ENCODE results near the gene PIP5KL1.

DNA sequence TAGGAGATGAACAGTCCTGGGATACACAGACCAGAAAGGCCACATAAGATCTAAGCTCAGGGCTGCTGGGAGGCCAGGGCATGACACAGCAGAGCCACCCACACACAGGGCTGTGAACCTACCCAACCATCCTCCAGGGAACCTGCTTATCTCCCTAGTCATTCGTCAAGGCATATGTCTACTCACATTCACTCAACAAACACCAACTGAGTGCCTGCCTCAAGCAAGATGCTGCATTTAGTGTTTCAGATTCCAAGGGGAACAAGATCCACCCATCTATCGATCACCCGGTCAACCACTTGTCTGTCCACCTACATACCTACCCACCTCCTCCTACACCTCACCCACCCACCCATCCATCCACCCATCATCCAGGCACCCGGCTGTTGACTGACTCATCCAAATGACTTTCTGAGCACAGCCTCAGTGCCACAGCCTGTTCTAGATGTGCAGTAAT, 5.2 kb upstream of the PIP5KL1 start:
- TF ChIP-seq NR3C1 (CRISPR knock-in tag; conservative IDR thresholded peaks at IDR 0.05; ENCODE audit: low read depth) (no peak), CREB1 (CRISPR knock-in tag; IDR thresholded peaks at IDR 0.05) (no peak), OVOL2 (CRISPR knock-in tag; IDR thresholded peaks at IDR 0.05; ENCODE audit: borderline replicate concordance) (no peak), JUN (CRISPR knock-in tag; IDR thresholded peaks at IDR 0.05) (no peak), NR1H2 (CRISPR knock-in tag; IDR thresholded peaks at IDR 0.05) (no peak)
- TF ChIP-seq, protein P1, sequence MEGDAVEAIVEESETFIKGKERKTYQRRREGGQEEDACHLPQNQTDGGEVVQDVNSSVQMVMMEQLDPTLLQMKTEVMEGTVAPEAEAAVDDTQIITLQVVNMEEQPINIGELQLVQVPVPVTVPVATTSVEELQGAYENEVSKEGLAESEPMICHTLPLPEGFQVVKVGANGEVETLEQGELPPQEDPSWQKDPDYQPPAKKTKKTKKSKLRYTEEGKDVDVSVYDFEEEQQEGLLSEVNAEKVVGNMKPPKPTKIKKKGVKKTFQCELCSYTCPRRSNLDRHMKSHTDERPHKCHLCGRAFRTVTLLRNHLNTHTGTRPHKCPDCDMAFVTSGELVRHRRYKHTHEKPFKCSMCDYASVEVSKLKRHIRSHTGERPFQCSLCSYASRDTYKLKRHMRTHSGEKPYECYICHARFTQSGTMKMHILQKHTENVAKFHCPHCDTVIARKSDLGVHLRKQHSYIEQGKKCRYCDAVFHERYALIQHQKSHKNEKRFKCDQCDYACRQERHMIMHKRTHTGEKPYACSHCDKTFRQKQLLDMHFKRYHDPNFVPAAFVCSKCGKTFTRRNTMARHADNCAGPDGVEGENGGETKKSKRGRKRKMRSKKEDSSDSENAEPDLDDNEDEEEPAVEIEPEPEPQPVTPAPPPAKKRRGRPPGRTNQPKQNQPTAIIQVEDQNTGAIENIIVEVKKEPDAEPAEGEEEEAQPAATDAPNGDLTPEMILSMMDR (IDR thresholded peaks at IDR 0.05): no peak
- TF ChIP-seq, protein P2, sequence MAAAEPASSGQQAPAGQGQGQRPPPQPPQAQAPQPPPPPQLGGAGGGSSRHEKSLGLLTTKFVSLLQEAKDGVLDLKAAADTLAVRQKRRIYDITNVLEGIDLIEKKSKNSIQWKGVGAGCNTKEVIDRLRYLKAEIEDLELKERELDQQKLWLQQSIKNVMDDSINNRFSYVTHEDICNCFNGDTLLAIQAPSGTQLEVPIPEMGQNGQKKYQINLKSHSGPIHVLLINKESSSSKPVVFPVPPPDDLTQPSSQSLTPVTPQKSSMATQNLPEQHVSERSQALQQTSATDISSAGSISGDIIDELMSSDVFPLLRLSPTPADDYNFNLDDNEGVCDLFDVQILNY (CRISPR knock-in tag; IDR thresholded peaks at IDR 0.05): no peak
- TF ChIP-seq, protein P3, sequence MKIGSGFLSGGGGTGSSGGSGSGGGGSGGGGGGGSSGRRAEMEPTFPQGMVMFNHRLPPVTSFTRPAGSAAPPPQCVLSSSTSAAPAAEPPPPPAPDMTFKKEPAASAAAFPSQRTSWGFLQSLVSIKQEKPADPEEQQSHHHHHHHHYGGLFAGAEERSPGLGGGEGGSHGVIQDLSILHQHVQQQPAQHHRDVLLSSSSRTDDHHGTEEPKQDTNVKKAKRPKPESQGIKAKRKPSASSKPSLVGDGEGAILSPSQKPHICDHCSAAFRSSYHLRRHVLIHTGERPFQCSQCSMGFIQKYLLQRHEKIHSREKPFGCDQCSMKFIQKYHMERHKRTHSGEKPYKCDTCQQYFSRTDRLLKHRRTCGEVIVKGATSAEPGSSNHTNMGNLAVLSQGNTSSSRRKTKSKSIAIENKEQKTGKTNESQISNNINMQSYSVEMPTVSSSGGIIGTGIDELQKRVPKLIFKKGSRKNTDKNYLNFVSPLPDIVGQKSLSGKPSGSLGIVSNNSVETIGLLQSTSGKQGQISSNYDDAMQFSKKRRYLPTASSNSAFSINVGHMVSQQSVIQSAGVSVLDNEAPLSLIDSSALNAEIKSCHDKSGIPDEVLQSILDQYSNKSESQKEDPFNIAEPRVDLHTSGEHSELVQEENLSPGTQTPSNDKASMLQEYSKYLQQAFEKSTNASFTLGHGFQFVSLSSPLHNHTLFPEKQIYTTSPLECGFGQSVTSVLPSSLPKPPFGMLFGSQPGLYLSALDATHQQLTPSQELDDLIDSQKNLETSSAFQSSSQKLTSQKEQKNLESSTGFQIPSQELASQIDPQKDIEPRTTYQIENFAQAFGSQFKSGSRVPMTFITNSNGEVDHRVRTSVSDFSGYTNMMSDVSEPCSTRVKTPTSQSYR (CRISPR knock-in tag; IDR thresholded peaks at IDR 0.05): no peak
- TF ChIP-seq, protein P4, sequence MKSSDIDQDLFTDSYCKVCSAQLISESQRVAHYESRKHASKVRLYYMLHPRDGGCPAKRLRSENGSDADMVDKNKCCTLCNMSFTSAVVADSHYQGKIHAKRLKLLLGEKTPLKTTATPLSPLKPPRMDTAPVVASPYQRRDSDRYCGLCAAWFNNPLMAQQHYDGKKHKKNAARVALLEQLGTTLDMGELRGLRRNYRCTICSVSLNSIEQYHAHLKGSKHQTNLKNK (CRISPR knock-in tag; IDR thresholded peaks at IDR 0.05): no peak
- TF ChIP-seq, protein P5, sequence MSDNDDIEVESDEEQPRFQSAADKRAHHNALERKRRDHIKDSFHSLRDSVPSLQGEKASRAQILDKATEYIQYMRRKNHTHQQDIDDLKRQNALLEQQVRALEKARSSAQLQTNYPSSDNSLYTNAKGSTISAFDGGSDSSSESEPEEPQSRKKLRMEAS (CRISPR knock-in tag; IDR thresholded peaks at IDR 0.05): no peak
- TF ChIP-seq, protein P6, sequence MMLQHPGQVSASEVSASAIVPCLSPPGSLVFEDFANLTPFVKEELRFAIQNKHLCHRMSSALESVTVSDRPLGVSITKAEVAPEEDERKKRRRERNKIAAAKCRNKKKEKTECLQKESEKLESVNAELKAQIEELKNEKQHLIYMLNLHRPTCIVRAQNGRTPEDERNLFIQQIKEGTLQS (CRISPR knock-in tag; conservative IDR thresholded peaks at IDR 0.05): no peak
- TF ChIP-seq, protein P7, sequence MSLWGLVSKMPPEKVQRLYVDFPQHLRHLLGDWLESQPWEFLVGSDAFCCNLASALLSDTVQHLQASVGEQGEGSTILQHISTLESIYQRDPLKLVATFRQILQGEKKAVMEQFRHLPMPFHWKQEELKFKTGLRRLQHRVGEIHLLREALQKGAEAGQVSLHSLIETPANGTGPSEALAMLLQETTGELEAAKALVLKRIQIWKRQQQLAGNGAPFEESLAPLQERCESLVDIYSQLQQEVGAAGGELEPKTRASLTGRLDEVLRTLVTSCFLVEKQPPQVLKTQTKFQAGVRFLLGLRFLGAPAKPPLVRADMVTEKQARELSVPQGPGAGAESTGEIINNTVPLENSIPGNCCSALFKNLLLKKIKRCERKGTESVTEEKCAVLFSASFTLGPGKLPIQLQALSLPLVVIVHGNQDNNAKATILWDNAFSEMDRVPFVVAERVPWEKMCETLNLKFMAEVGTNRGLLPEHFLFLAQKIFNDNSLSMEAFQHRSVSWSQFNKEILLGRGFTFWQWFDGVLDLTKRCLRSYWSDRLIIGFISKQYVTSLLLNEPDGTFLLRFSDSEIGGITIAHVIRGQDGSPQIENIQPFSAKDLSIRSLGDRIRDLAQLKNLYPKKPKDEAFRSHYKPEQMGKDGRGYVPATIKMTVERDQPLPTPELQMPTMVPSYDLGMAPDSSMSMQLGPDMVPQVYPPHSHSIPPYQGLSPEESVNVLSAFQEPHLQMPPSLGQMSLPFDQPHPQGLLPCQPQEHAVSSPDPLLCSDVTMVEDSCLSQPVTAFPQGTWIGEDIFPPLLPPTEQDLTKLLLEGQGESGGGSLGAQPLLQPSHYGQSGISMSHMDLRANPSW (CRISPR knock-in tag; conservative IDR thresholded peaks at IDR 0.05; ENCODE audit: low read depth): no peak
- TF ChIP-seq, protein P8, sequence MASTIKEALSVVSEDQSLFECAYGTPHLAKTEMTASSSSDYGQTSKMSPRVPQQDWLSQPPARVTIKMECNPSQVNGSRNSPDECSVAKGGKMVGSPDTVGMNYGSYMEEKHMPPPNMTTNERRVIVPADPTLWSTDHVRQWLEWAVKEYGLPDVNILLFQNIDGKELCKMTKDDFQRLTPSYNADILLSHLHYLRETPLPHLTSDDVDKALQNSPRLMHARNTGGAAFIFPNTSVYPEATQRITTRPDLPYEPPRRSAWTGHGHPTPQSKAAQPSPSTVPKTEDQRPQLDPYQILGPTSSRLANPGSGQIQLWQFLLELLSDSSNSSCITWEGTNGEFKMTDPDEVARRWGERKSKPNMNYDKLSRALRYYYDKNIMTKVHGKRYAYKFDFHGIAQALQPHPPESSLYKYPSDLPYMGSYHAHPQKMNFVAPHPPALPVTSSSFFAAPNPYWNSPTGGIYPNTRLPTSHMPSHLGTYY (CRISPR knock-in tag; IDR thresholded peaks at IDR 0.05): no peak
